DMS114 treated with DMSO at 0.1 percent for 48 hours (cell line): ENCODE results near the gene PCDHGA12.
"Not testable (repeated sequence)": the region's sequence is repeated elsewhere in the genome, so short reads cannot be mapped to it uniquely, and the experiment has no call there.

Source experiments
- DNase-seq: peaks from one replicate; lab custom pipeline; 2025; ENCODE audit not compliant: unreplicated experiment; lab: John Stamatoyannopoulos, UW

Gene PCDHGA12

DNA sequence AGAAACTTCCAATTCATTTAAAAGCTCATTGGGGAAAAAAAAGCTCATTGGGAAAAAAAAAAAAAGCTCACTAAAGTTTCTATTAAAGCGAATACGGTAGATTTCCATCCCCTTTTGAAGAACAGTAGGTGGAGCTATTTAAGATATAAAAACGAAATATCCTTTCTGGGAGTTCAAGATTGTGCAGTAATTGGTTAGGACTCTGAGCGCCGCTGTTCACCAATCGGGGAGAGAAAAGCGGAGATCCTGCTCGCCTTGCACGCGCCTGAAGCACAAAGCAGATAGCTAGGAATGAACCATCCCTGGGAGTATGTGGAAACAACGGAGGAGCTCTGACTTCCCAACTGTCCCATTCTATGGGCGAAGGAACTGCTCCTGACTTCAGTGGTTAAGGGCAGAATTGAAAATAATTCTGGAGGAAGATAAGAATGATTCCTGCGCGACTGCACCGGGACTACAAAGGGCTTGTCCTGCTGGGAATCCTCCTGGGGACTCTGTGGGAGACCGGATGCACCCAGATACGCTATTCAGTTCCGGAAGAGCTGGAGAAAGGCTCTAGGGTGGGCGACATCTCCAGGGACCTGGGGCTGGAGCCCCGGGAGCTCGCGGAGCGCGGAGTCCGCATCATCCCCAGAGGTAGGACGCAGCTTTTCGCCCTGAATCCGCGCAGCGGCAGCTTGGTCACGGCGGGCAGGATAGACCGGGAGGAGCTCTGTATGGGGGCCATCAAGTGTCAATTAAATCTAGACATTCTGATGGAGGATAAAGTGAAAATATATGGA is at the start of gene PCDHGA12:
Gene PCDHGA12 (plus strand): TSS at position 176 of the 782 bp plus-strand sequence. CDS start 253 bp downstream, at position 429.
- no peak for DNase-seq

DNA sequence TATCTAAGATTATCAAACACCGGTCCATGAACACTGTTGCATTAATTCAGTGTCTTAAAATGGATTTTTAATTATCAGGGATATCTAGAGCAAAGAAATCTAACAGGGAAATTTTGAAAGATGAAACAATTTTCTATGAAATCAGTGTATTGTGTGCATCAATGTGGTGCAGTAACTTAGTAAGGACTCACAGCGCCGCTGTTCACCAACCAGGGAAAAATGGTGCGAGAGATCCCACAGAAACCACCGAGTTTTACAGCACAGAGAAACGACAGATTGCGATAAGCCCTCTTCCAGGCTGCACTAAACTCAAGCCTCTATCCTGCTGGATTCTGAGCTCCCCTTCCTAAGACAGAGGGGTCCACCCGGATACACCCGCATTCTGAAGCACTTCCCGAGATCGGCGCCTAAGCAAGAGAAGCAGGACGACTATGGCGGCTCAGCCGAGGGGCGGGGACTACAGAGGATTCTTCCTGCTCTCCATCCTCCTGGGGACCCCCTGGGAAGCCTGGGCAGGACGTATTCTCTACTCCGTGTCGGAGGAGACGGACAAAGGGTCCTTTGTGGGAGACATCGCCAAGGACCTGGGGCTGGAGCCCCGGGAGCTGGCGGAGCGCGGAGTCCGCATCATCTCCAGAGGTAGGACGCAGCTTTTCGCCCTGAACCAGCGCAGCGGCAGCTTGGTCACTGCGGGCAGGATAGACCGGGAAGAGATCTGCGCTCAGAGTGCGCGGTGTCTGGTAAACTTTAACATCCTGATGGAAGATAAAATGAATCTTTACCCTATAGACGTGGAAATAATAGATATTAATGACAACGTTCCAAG is 47.6 kb upstream of the PCDHGA12 start, which contains the start of gene PCDHGA7:
Gene PCDHGA7 (plus strand): TSS at position 274 of the 826 bp plus-strand sequence. CDS start 158 bp downstream, at position 432.
- no peak for DNase-seq

DNA sequence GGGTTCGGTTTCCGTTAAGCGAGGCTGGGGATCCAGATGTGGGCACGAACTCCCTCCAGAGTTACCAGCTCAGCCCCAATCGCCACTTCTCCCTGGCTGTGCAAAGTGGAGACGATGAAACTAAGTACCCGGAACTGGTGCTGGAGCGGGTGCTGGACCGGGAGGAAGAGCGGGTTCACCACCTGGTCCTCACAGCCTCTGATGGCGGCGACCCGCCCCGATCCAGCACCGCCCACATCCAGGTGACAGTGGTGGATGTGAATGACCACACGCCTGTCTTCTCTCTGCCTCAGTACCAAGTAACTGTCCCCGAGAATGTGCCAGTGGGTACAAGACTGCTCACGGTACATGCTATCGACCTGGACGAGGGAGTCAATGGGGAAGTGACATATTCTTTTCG is 47.0 kb upstream of the PCDHGA12 start:
- no peak for DNase-seq

DNA sequence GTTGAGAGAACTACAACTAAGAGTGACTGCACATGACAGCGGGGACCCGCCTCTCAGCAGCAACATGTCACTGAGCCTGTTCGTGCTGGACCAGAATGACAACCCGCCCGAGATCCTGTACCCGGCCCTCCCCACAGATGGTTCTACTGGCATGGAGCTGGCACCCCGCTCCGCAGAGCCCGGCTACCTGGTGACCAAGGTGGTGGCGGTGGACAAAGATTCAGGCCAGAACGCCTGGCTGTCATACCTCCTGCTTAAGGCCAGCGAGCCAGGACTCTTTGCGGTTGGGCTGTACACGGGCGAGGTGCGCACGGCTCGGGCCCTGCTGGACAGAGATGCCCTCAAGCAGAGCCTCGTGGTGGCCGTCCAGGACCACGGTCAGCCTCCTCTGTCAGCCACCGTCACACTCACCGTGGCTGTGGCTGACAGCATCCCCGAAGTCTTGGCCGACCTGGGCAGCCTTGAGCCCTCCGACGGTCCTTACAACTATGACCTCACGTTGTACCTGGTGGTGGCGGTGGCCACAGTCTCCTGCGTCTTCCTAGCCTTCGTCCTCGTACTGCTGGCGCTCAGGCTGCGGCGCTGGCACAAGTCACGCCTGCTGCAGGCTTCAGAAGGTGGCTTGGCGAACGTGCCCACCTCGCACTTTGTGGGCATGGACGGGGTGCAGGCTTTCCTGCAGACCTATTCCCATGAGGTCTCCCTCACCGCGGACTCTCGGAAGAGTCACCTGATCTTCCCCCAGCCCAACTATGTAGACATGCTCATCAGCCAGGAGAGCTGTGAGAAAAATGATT is 45.6 kb upstream of the PCDHGA12 start:
- DNase-seq: no peak

DNA sequence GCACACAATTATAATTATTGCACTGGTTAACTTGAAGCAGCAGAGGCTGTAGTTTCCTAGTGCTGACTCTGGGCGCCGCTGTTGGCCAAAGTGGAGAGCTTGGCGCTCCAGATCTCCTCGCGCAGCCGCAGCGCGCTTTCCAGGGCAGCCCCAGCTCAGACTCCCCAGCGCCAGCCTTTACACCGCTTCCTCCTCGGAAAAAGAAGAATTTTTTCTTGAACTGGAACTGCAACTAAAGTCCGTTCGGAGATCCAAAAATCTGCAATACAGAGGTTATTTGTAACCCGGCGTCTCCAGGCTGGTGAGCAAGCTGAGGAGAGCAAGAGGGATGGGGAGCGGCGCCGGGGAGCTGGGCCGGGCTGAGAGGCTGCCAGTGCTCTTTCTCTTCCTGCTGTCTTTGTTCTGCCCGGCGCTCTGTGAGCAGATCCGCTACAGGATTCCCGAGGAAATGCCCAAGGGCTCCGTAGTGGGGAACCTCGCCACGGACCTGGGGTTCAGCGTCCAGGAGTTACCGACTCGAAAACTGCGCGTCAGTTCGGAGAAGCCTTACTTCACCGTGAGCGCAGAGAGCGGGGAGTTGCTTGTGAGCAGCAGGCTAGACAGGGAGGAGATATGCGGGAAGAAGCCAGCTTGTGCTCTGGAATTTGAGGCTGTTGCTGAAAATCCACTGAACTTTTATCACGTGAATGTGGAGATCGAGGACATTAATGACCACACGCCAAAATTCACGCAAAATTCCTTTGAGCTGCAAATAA is 42.6 kb upstream of the PCDHGA12 start, which contains the start of gene PCDHGB4:
Gene PCDHGB4 (plus strand): TSS at position 142 of the 755 bp plus-strand sequence. CDS start 187 bp downstream, at position 329.
- DNase-seq: not testable (repeated sequence)

DNA sequence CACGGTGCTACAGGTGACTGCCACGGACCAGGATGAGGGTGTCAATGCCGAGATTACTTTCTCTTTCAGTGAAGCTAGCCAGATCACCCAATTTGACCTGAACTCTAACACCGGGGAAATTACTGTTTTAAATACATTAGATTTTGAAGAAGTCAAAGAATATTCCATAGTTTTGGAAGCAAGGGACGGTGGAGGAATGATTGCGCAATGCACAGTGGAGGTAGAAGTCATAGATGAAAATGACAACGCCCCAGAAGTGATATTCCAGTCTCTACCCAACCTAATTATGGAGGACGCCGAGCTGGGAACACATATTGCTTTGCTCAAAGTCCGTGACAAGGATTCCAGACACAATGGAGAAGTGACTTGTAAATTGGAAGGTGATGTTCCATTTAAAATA is 41.6 kb upstream of the PCDHGA12 start:
- DNase-seq: no peak

DNA sequence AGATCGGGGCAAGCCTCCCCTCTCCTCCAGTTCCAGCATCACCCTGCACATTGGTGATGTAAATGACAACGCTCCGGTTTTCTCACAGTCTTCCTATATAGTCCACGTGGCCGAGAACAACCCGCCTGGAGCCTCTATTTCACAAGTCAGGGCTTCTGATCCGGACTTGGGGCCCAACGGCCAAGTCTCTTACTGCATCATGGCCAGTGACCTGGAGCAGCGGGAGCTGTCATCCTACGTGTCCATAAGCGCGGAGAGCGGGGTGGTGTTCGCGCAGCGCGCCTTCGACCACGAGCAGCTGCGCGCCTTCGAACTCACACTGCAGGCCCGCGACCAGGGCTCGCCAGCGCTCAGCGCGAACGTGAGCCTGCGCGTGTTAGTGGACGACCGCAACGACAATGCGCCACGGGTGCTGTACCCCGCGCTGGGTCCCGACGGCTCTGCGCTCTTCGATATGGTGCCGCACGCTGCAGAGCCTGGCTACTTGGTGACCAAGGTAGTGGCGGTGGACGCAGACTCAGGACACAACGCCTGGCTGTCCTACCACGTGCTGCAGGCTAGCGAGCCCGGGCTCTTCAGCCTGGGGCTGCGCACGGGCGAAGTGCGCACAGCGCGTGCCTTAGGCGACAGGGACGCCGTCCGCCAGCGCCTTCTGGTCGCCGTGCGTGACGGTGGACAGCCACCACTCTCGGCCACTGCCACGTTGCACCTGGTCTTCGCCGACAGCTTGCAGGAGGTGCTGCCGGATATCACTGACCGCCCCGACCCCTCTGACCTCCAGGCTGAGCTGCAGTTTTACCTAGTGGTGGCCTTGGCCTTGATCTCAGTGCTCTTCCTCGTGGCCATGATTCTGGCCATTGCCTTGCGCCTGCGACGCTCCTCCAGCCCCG is 40.9 kb upstream of the PCDHGA12 start:
- DNase-seq: no peak

DNA sequence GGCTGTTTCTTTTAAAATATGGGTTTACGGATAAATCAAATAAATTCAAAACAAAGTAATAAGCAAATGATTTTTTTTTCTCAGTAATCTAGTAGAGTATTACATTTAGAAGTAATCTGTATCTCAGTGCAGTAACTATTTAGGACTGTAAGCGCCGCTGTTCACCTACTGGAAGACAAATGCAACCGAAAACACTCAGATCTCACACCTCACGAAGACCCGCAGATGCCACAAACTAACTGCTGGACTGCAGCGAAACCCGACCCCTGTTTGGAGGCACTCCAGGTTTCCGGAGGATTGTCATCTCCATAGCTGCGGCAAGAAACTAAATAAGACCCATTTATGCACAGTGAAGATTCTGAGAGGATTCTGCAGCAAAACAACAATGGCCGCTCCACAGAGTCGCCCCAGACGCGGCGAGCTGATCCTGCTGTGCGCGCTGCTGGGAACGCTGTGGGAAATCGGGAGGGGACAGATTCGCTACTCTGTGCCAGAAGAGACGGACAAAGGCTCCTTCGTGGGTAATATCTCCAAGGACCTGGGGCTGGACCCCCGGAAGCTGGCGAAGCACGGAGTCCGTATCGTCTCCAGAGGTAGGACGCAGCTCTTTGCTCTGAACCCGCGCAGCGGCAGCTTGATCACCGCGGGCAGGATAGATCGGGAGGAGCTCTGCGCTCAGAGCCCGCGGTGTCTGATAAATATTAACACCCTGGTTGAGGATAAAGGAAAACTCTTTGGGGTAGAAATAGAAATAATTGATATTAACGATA is 37.7 kb upstream of the PCDHGA12 start, which contains the start of gene PCDHGA8:
Gene PCDHGA8 (plus strand): TSS at position 205 of the 770 bp plus-strand sequence. CDS start 181 bp downstream, at position 386.
- DNase-seq: no peak

DNA sequence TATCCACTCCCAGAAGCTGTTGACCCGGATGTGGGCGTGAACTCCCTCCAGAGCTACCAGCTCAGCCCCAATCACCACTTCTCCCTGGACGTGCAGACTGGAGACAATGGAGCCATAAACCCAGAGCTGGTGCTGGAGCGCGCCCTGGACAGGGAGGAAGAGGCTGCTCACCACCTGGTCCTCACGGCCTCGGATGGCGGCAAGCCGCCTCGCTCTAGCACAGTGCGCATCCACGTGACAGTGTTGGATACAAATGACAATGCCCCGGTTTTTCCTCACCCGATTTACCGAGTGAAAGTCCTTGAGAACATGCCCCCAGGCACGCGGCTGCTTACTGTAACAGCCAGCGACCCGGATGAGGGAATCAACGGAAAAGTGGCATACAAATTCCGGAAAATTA is 37.0 kb upstream of the PCDHGA12 start:
- DNase-seq: no peak

DNA sequence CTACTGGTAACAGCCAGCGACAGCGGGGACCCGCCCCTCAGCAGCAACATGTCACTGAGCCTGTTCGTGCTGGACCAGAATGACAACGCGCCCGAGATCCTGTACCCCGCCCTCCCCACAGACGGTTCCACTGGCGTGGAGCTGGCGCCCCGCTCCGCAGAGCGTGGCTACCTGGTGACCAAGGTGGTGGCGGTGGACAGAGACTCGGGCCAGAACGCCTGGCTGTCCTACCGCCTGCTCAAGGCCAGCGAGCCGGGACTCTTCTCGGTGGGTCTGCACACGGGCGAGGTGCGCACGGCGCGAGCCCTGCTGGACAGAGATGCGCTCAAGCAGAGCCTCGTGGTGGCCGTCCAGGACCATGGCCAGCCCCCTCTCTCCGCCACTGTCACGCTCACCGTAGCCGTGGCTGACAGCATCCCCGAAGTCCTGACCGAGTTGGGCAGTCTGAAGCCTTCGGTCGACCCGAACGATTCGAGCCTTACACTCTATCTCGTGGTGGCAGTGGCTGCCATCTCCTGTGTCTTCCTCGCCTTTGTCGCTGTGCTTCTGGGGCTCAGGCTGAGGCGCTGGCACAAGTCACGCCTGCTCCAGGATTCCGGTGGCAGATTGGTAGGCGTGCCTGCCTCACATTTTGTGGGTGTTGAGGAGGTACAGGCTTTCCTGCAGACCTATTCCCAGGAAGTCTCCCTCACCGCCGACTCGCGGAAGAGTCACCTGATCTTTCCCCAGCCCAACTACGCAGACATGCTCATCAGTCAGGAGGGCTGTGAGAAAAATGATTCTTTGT is 35.7 kb upstream of the PCDHGA12 start:
- DNase-seq: not testable (repeated sequence)

DNA sequence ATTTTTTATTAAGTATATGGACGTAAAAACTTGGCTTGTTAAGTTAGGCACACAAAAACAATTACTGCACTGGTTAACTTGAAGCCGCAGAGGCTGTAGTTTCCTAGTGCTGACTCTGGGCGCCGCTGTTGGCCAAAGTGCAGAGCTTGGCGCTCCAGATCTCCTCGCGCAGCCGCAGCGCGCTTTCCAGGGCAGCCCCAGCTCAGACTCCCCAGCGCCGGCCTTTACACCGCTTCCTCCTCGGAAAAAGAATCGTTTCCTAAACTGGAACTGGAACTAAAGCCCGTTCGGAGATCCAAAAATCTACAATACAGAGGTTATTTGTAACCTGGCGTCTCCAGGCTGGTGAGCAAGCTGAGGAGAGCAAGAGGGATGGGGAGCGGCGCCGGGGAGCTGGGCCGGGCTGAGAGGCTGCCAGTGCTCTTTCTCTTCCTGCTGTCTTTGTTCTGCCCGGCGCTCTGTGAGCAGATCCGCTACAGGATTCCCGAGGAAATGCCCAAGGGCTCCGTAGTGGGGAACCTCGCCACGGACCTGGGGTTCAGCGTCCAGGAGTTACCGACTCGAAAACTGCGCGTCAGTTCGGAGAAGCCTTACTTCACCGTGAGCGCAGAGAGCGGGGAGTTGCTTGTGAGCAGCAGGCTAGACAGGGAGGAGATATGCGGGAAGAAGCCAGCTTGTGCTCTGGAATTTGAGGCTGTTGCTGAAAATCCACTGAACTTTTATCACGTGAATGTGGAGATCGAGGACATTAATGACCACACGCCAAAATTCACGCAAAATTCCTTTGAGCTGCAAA is 32.4 kb upstream of the PCDHGA12 start, which contains the start of gene PCDHGB5:
Gene PCDHGB5 (plus strand): TSS at position 192 of the 796 bp plus-strand sequence. CDS start 181 bp downstream, at position 373.
- not testable (repeated sequence) for DNase-seq

DNA sequence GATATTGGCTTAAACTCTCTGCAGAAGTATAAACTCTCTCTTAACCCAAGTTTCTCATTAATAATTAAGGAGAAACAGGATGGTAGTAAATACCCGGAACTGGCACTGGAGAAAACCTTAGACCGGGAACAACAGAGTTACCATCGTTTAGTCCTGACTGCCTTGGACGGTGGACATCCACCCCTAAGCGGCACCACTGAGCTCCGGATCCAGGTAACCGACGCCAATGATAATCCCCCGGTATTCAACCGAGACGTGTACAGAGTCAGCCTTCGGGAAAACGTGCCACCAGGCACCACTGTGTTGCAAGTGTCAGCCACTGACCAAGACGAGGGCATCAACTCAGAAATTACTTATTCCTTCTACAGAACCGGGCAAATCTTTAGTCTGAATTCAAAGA is 31.7 kb upstream of the PCDHGA12 start:
- no peak for DNase-seq

DNA sequence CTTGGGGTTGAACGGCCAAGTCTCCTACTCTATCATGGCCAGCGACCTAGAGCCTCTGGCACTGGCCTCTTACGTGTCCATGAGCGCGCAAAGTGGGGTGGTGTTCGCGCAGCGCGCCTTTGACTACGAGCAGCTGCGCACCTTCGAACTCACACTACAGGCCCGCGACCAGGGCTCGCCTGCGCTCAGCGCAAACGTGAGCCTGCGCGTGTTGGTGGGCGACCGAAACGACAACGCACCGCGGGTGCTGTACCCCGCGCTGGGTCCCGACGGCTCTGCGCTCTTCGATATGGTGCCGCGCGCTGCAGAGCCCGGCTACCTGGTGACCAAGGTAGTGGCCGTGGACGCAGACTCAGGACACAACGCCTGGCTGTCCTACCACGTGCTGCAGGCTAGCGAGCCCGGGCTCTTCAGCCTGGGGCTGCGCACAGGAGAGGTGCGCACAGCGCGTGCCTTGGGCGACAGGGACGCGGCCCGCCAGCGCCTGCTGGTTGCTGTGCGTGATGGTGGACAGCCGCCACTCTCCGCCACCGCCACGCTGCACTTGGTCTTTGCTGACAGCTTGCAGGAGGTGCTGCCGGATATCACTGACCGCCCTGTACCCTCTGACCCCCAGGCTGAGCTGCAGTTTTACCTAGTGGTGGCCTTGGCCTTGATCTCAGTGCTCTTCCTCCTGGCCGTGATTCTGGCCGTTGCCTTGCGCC is 30.6 kb upstream of the PCDHGA12 start:
- DNase-seq: no peak

DNA sequence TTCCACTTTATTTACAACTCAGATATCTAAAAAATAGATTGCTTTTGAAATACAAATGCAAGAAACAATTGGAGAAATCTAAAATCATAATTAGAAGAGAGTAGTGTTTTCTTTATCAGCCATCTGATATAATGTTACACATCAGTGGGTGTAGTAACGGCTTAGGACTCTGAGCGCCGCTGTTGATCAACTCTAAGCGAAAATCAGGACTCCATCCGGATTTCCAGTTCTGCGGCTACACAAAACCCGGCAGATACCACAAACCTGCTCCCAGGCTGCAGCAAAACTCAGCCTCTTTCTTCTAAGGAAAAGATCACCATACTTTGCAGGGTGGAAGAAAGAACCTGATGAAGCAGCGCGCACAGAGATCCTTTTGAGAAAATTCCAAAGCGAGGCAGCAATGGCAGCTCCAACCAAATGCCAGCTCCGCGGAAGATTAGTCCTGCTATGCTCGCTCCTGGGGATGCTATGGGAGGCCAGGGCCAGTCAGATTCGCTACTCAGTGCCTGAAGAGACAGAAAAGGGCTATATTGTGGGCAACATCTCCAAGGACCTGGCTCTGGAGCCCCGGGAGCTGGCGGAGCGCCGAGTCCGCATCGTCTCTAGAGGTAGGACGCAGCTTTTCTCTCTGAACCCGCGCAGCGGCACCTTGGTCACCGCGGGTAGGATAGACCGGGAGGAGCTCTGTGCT is 27.6 kb upstream of the PCDHGA12 start, which contains the start of gene PCDHGA9:
Gene PCDHGA9 (plus strand): TSS at position 226 of the 691 bp plus-strand sequence. CDS start 175 bp downstream, at position 401.
- no peak for DNase-seq

DNA sequence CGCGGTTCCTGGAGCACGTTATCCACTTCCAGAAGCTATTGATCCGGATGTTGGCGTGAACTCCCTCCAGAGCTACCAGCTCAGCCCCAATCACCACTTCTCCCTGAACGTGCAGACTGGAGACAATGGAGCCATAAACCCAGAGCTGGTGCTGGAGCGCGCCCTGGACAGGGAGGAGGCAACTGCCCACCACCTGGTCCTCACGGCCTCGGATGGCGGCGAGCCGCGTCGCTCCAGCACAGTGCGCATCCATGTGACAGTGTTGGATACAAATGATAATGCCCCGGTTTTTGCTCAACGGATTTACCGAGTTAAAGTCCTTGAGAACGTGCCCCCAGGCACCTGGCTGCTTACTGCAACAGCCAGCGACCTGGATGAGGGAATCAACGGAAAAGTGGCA is 26.9 kb upstream of the PCDHGA12 start:
- DNase-seq: no peak
